Mesenteric fat pad (tissue), 1 donor: ENCODE measurements around the gene NPB. TPM values are rescaled to one million over a fixed set of nuclear protein-coding genes. Genes with fewer than 3 reads are reported as not detected.

Experiments used
- DNase-seq: peaks from one replicate; pipeline ENCODE4 v3.0.0-alpha.2; 2020; ENCODE audit warnings: low spot score
- total RNA-seq: library from RNA; stranded (reverse); fragmentation: NEBNext Ultra II Directional; extraction: Animal tissue kit (Norgen Biotek cat#: 25700); gene quantifications from one replicate; pipeline ENCODE4 v1.2.1, GENCODE V29; 2021
- donor health status: DM: yes; HTN: yes; CAD: no.

Gene NPB
- total RNA-seq, 1 donor from 2014 or later: not detected

- no peak for DNase-seq
Measured at GRCh38 chr17:81924557-81925532, 22.8 kb downstream of the NPB start.

- no peak for DNase-seq
Measured at GRCh38 chr17:81925860-81926450, 23.9 kb downstream of the NPB start.

- DNase-seq: no peak
Measured at GRCh38 chr17:81926451-81927151, 24.6 kb downstream of the NPB start.

DNA sequence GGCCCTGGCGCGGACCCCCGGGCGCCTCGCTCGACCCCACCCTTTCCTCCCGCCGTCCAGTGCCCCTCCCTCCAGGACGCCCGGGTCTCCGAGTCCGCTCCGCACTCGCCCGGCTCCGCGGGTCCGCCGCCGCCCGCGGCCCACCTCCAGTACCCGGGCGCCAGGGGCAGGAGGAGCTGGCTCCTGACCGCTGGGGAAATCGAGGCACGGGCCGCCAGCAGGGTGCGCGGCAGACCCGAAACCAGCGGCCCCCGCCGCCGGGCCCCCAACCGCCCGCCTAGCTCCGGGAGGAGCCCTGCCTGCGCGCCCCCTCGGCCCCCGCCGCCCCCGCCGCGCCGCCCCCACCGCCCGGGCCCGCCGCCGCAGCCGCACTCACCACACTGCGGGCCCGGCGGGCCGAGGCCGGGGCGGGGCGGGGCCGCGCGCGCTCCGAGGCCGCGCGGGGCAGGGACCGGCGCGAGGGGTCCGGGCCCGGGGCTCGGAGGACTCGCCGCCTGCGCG, 25.2 kb downstream of the NPB start:
- no peak for DNase-seq

GRCh38 chr17:81927653-81928543, 25.9 kb downstream of the NPB start, which contains the start of gene MAFG:
MAFG (minus strand) TSS chr17:81927735; CDS start chr17:81923185, 4,550 bp downstream.
- DNase-seq: peak; percentile 98

DNA sequence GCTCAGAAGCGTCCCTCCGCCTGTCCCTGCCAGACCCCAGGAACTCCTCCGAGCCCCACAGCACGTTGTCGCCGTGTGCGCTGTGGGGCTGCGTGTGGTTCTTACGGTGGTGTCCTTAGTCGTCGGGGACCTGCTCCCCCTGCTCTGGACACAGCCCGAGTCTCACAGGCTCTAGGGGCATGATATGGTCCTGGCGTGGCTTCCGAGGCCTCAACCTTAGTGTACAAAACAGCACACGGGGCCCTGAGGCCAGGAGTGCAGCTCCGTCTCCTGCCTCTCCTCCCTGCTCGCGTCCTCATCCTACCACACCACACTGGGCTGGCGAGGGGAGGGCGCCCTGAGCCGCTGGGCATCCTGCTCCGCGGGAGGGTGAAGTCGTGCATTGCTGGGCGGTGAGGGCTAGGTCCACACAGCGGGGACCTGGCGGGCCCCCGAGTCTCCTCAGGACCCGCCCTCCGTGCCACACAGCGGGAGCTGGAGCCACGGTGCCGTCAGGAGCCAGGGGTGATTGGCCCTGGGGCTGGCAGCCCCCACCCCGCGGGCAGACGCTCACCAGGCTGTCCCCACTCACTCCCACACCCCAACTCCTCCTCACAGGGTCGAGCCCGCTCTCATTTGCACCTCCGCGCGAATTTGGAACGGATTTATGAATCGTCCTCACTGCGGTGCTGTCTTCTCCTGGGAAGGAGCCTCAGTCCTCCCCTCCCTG, 26.7 kb downstream of the NPB start:
- DNase-seq: no peak

DNA sequence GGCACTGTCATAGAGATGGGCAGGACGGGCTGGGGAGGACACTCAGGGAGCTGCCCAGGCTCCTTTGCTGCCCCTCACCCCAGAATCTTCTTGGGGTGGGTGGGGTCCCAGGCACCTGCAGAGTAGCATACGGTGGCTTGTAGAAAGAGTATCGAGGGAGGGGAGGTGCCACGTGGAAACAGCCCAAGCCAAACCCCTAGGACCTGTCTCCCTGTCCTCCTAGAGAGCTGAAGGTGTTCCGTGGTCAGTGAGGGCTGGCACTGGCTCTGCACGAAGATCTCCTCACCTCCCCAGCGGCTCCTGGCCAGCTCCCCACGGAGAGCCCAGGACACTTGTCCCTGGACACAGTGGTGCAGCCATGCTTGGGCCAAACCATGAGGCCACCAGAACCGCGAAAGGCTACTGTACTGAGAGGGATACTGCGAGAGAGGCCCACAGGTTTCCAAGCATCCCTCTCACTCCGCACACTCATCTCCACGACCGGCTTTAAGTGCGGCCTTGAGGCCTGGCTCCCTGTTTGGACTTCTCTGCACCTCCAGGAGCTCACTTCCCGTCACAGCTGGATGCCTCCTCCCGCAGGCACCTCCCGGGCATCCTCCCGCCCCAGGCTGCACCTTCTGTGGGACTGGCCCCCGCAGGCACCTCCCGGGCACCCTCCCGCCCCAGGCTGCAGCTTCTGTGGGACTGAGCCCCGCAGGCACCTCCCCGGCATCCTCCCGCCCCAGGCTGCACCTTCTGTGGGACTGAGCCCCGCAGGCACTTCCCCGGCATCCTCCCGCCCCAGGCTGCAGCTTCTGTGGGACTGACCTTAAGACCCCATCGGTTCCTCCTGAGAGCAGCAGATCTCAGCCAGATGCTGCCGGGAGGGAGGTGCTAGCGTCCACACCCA, 27.5 kb downstream of the NPB start:
- DNase-seq: no peak

GRCh38 chr17:81930142-81931125, 28.4 kb downstream of the NPB start:
- DNase-seq: no peak

DNA sequence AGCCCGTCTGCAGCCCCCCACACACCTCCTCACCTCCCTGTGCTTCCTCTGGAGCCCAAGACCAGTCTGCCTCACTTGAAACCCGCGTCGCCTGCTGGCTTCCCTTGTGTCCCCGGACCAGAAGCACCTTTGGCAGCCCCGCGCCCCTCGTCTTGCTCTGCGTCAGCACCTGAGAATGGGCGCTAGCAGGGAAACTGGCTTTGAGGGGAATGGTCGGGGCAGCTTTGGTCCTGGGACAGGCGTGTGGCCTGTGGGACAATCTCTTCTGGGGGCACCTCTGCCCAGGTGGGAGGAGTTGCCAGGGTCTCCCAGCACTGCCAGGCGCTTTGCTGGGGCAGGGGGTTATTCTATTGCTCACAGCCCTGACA, 29.1 kb downstream of the NPB start:
- DNase-seq: no peak

DNA sequence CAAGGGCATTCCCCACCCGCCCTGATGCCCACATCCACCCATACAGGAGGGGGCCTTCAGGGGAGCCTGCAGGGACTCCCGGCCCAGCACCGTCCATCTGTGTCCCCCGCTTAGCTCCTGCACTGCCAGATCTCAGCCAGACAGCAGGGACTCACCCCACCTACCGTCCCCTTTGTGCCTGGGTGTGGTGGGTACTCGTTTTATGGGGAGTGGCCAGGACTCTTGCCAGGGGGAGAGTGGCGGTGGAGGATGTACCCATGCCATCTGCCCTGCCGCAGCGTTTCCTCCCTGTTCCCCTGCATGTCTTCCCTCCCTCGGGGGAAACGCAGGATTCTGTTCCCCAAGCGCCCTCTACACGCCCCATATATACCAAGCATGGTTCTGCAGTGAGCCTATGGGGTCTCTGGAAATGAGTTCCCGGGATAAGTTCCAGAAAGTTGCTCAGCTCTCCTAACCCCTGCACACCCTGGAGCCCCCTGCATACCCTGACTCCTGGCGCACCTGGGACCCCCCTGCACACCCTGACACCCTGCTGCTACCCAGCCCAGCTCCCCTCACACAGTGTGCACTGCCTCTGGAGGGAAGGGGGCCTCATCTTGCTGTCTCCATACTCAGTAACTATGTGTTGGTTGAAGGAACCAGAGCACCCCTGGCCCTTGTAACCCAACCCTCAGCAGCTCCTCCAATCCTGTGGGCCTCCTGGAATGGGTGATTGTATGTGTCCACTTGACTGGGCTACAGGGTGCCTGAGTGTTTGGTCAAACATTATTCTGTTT, 29.7 kb downstream of the NPB start:
- DNase-seq: no peak

GRCh38 chr17:81932333-81932983, 30.4 kb downstream of the NPB start:
- no peak for DNase-seq

DNA sequence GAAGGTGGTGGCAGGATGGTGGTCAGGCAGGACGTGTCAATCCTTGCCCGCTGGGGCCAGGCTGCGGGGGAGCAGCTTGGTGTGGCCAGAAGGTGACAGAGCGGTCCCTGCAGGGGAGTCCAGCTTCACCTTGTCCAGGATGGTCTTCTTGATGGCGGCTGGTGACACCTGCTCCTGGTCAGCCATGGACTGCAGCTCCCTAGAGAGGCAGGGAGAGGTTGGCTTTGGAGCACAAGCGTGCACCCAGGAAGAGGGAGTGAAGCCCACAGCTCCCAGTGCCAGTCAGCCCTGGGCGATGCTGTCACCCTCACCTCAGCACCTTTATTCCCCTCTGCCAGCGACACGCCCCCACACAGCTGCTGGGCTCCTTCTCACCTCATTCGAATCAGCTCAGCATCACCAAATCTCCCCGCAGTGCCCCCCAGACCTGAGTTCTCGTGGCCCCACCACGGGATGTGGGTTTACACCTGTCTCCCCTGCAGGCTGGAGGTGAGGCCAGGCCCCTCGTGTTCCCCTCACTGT, 31.2 kb downstream of the NPB start:
- no peak for DNase-seq

- no peak for DNase-seq
Measured at GRCh38 chr17:81934098-81934757, 32.2 kb downstream of the NPB start.

GRCh38 chr17:81934850-81935708, 33.0 kb downstream of the NPB start:
- DNase-seq: no peak

DNA sequence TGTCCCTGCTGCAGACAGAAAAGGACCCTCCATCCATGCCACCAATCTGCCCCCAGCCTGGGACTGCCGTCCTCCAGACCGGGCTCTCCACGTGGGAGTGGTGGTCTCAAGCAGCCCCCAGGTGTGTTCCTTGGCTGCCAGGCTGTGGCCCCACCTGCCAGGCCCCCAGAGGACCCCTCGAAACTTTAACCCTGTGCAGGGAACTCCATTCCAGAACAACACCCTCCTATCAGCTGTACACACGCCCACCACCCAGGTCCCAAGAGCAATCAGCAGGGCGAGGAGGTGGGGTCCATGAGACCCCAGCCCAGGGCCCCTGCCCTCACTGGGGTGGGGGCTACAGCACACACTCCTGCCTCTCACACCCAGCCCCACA, 33.7 kb downstream of the NPB start:
- no peak for DNase-seq
